HEK293 (cell line): Measurements from ENCODE around the gene PPM1L.

Experiments used
- CTCF ChIA-PET: fragments of 350-600 bp; formaldehyde crosslinking; extraction: SDS; loops from one replicate; lab custom pipeline; 2021; ENCODE audit warnings: antibody characterized with exemption; lab: Yijun Ruan, JAX
- POLR2A ChIA-PET: fragments of 300-600 bp; formaldehyde crosslinking; extraction: SDS; loops from one replicate; lab custom pipeline; 2020; ENCODE audit warnings: antibody characterized with exemption, inconsistent platforms; lab: Yijun Ruan, JAX
- H3K27ac ChIP-seq: fragments of 200-500 bp; sonication (Bioruptor generic); 2 replicates; pipeline ENCODE4 v1.5.1; 2014; ENCODE audit warnings: low read depth, low read length, control low read depth, inconsistent platforms; ENCODE audit errors: extremely low read depth
- H3K36me3 ChIP-seq, 2 experiments: fragments of 200-500 bp in 1 of 2; sonication (Bioruptor generic) in 1 of 2; 1 replicate in 1 of 2; 2 replicates in 1 of 2; pipeline ENCODE4 v1.5.1; 2014 to 2017; ENCODE audit warnings: inconsistent platforms in 2 of 2, low read length in 2 of 2; ENCODE audit not compliant: control insufficient read depth in 2 of 2, insufficient read depth in 1 of 2
- H3K4me1 ChIP-seq: fragments of 200-500 bp; sonication (Bioruptor generic); 2 replicates; pipeline ENCODE4 v1.5.1; 2014; ENCODE audit warnings: mild to moderate bottlenecking, low read length, inconsistent platforms; ENCODE audit not compliant: control insufficient read depth, insufficient read depth
- H3K4me3 ChIP-seq: 2 replicates; pipeline ENCODE4 v1.5.1; 2011; ENCODE audit warnings: low read depth, mild to moderate bottlenecking, control low read depth, low read length, moderate library complexity
- H3K9me3 ChIP-seq: fragments of 200-500 bp; sonication (Bioruptor generic); 2 replicates; pipeline ENCODE4 v1.5.1; 2014; ENCODE audit warnings: low read depth, low read length, inconsistent platforms; ENCODE audit not compliant: control insufficient read depth, insufficient read depth
- GLI2 ChIP-seq: fragments of 450-650 bp; formaldehyde crosslinking; IDR thresholded peaks from 2 replicates; pipeline ENCODE4; 2017; ENCODE audit warnings: missing biosample characterization, missing genetic modification characterization, low read depth, borderline replicate concordance
- HOXA7 ChIP-seq: sonication (generic); formaldehyde crosslinking; IDR thresholded peaks from 2 replicates; pipeline ENCODE4 v1.8.1; 2022; ENCODE audit warnings: missing genetic modification reagents, borderline replicate concordance
- REPIN1 ChIP-seq: fragments of 450-650 bp; formaldehyde crosslinking; IDR thresholded peaks from 2 replicates; pipeline ENCODE4 v1.5.1; 2017; ENCODE audit warnings: missing biosample characterization, missing genetic modification characterization, low read depth
- SALL2 ChIP-seq: fragments of 450-650 bp; formaldehyde crosslinking; IDR thresholded peaks from 2 replicates; pipeline ENCODE4 v1.5.0; 2017; ENCODE audit warnings: missing biosample characterization, mild to moderate bottlenecking, missing genetic modification characterization, borderline replicate concordance
- ZNF155 ChIP-seq: fragments of 450-650 bp; formaldehyde crosslinking; IDR thresholded peaks from 2 replicates; pipeline ENCODE4 v1.5.1; 2016; ENCODE audit warnings: missing biosample characterization, missing genetic modification characterization
- ZNF24 ChIP-seq: fragments of 450-650 bp; formaldehyde crosslinking; IDR thresholded peaks from 2 replicates; pipeline ENCODE4 v1.5.1; 2016; ENCODE audit warnings: missing biosample characterization, missing genetic modification characterization
- ZNF404 ChIP-seq: fragments of 450-650 bp; formaldehyde crosslinking; IDR thresholded peaks from 2 replicates; pipeline ENCODE4 v1.5.1; 2017; ENCODE audit warnings: missing biosample characterization, missing genetic modification characterization
- ZNF510 ChIP-seq: fragments of 450-650 bp; formaldehyde crosslinking; IDR thresholded peaks from 2 replicates; pipeline ENCODE4 v1.5.1; 2018; ENCODE audit warnings: mild to moderate bottlenecking, missing genetic modification characterization, missing biosample characterization; ENCODE audit not compliant: insufficient replicate concordance
- ZNF585B ChIP-seq: fragments of 450-650 bp; formaldehyde crosslinking; IDR thresholded peaks from 2 replicates; pipeline ENCODE4 v1.5.1; 2016; ENCODE audit warnings: missing biosample characterization, missing genetic modification characterization
- ZNF747 ChIP-seq: fragments of 450-650 bp; formaldehyde crosslinking; IDR thresholded peaks from 2 replicates; pipeline ENCODE4 v1.5.1; 2016; ENCODE audit warnings: missing biosample characterization, missing genetic modification characterization
- ZSCAN16 ChIP-seq: fragments of 450-650 bp; formaldehyde crosslinking; IDR thresholded peaks from 2 replicates; pipeline ENCODE4 v1.5.1; 2016; ENCODE audit warnings: missing biosample characterization, missing genetic modification characterization
- TF ChIP-seq, protein P1 (sequence below): fragments of 450-650 bp; formaldehyde crosslinking; IDR thresholded peaks from 2 replicates; pipeline ENCODE4 v1.5.1; 2016; ENCODE audit warnings: missing biosample characterization, missing genetic modification characterization
- TF ChIP-seq, protein P2 (sequence below): fragments of 450-650 bp; formaldehyde crosslinking; IDR thresholded peaks from 2 replicates; pipeline ENCODE4 v1.5.1; 2016; ENCODE audit warnings: missing biosample characterization, missing genetic modification characterization
- TF ChIP-seq, protein P3 (sequence below): fragments of 450-650 bp; formaldehyde crosslinking; IDR thresholded peaks from 2 replicates; pipeline ENCODE4 v1.5.1; 2016; ENCODE audit warnings: missing biosample characterization, missing genetic modification characterization
- TF ChIP-seq, protein P4 (sequence below): fragments of 450-650 bp; formaldehyde crosslinking; IDR thresholded peaks from 2 replicates; pipeline ENCODE4 v1.5.1; 2016; ENCODE audit warnings: missing biosample characterization, missing genetic modification characterization
- TF ChIP-seq, protein P5 (sequence below): fragments of 450-650 bp; formaldehyde crosslinking; IDR thresholded peaks from 2 replicates; pipeline ENCODE4 v1.5.1; 2017; ENCODE audit warnings: missing biosample characterization, missing genetic modification characterization
- TF ChIP-seq, protein P6 (sequence below): fragments of 450-650 bp; formaldehyde crosslinking; IDR thresholded peaks from 2 replicates; pipeline ENCODE4 v1.5.1; 2016; ENCODE audit warnings: missing biosample characterization, missing genetic modification characterization
- TF ChIP-seq, protein P7 (sequence below): fragments of 450-650 bp; formaldehyde crosslinking; IDR thresholded peaks from 2 replicates; pipeline ENCODE4 v1.5.1; 2016; ENCODE audit warnings: missing biosample characterization, missing genetic modification characterization

The PPM1L gene

DNA sequence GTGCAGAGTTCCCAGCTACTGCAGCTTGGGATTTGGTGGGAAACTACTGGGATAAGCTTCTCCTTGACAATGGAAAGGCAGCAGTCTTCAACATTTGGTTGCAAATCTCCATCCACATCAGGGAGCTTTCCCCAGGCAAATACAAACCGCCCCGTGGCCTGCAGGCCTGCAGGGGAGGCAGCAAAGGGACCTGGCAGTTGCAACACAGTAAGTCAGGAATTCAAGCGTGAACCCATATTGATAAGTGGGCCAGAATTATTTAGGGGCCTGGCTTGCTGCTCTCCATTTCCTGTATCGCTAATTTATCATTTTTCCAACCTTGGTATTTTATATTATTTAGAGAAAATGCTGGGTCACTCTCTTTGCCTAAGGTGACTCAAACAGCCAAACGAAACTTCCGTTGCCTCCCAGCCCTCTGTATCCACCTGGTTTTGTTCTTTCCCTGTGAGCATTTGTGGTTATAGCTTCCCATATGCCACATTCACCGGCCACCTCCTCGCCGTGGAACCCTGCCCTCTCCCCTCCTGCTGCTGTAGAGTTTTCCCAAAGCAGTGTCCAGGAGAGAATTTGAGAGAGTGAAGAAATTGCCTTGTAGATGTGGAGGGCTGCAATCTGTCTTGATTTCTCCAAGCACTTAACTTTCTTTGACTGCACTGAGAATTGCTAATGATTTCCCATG is 314.4 kb downstream of the PPM1L start (continued):
- TF ChIP-seq, protein P1, sequence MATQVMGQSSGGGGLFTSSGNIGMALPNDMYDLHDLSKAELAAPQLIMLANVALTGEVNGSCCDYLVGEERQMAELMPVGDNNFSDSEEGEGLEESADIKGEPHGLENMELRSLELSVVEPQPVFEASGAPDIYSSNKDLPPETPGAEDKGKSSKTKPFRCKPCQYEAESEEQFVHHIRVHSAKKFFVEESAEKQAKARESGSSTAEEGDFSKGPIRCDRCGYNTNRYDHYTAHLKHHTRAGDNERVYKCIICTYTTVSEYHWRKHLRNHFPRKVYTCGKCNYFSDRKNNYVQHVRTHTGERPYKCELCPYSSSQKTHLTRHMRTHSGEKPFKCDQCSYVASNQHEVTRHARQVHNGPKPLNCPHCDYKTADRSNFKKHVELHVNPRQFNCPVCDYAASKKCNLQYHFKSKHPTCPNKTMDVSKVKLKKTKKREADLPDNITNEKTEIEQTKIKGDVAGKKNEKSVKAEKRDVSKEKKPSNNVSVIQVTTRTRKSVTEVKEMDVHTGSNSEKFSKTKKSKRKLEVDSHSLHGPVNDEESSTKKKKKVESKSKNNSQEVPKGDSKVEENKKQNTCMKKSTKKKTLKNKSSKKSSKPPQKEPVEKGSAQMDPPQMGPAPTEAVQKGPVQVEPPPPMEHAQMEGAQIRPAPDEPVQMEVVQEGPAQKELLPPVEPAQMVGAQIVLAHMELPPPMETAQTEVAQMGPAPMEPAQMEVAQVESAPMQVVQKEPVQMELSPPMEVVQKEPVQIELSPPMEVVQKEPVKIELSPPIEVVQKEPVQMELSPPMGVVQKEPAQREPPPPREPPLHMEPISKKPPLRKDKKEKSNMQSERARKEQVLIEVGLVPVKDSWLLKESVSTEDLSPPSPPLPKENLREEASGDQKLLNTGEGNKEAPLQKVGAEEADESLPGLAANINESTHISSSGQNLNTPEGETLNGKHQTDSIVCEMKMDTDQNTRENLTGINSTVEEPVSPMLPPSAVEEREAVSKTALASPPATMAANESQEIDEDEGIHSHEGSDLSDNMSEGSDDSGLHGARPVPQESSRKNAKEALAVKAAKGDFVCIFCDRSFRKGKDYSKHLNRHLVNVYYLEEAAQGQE (tag by site-specific recombination), result no peak
- TF ChIP-seq ZSCAN16 (tag by site-specific recombination) (no peak), ZNF404 (tag by site-specific recombination) (no peak), REPIN1 (no peak), HOXA7 (CRISPR knock-in tag) (no peak)
- TF ChIP-seq, all 188 proteins: peak for 0

DNA sequence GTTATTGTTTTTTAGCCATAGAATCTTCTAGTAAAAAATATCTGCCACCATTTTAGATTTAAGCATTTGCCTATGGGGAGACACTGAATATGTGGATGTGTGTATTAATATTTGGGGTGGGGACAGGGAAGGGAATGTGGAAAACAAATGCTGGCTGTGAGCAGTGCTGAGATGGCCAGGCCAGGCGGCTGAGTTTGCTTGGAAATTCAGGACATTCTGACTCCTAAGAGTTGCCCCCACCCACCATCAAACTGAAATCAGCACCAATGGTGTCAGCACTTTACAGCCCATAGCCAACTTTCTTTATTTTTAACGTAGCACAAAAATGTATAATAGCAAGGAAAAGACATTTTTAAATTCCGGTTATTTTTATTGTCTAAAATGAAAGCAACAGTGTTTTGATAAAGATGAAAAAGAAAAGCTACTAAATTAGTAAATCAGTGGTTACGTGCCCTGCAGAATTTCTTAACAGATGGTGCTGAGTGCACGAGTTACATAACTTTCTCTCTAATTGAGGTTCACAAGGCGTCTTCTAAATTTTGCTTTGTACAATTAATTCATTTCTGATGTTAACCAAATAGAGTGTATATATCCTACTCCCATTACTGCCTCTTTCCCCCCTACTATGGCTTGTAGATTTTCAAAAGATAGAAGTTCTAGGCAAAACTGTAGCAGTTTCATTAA is 315.1 kb downstream of the PPM1L start:
- H3K4me3 ChIP-seq, result no peak overlapping the region
- H3K4me1 ChIP-seq, result no peaks in the 10 kb centered on the region
- ChIA-PET CTCF (interaction anchor here (0.6 kb wide), 2 partner anchors 87 to 95 kb away, joined by 3 read pairs; no protein-coding TSS in a partner anchor), POLR2A (no interaction called here)
- no peaks in the 10 kb centered on the region for H3K9me3 ChIP-seq
- H3K36me3 ChIP-seq, result peaks cover 0 to 4% of the 10 kb centered on the region in 2 experiments; a peak in 1 of 3 replicates
- no peak overlapping the region for H3K27ac ChIP-seq
- TF ChIP-seq ZNF24 (tag by site-specific recombination) (no peak), ZNF585B (no peak), ZNF510 (tag by site-specific recombination) (no peak), GLI2 (tag by site-specific recombination) (no peak), SALL2 (tag by site-specific recombination) (no peak), ZNF155 (no peak), ZNF747 (no peak)
- TF ChIP-seq, protein P2, sequence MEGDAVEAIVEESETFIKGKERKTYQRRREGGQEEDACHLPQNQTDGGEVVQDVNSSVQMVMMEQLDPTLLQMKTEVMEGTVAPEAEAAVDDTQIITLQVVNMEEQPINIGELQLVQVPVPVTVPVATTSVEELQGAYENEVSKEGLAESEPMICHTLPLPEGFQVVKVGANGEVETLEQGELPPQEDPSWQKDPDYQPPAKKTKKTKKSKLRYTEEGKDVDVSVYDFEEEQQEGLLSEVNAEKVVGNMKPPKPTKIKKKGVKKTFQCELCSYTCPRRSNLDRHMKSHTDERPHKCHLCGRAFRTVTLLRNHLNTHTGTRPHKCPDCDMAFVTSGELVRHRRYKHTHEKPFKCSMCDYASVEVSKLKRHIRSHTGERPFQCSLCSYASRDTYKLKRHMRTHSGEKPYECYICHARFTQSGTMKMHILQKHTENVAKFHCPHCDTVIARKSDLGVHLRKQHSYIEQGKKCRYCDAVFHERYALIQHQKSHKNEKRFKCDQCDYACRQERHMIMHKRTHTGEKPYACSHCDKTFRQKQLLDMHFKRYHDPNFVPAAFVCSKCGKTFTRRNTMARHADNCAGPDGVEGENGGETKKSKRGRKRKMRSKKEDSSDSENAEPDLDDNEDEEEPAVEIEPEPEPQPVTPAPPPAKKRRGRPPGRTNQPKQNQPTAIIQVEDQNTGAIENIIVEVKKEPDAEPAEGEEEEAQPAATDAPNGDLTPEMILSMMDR (tag by site-specific recombination), result no peak
- TF ChIP-seq, protein P3, sequence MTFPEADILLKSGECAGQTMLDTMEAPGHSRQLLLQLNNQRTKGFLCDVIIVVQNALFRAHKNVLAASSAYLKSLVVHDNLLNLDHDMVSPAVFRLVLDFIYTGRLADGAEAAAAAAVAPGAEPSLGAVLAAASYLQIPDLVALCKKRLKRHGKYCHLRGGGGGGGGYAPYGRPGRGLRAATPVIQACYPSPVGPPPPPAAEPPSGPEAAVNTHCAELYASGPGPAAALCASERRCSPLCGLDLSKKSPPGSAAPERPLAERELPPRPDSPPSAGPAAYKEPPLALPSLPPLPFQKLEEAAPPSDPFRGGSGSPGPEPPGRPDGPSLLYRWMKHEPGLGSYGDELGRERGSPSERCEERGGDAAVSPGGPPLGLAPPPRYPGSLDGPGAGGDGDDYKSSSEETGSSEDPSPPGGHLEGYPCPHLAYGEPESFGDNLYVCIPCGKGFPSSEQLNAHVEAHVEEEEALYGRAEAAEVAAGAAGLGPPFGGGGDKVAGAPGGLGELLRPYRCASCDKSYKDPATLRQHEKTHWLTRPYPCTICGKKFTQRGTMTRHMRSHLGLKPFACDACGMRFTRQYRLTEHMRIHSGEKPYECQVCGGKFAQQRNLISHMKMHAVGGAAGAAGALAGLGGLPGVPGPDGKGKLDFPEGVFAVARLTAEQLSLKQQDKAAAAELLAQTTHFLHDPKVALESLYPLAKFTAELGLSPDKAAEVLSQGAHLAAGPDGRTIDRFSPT (tag by site-specific recombination), result no peak
- TF ChIP-seq, protein P4, sequence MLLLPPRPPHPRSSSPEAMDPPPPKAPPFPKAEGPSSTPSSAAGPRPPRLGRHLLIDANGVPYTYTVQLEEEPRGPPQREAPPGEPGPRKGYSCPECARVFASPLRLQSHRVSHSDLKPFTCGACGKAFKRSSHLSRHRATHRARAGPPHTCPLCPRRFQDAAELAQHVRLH (tag by site-specific recombination), result no peak
- TF ChIP-seq, protein P5, sequence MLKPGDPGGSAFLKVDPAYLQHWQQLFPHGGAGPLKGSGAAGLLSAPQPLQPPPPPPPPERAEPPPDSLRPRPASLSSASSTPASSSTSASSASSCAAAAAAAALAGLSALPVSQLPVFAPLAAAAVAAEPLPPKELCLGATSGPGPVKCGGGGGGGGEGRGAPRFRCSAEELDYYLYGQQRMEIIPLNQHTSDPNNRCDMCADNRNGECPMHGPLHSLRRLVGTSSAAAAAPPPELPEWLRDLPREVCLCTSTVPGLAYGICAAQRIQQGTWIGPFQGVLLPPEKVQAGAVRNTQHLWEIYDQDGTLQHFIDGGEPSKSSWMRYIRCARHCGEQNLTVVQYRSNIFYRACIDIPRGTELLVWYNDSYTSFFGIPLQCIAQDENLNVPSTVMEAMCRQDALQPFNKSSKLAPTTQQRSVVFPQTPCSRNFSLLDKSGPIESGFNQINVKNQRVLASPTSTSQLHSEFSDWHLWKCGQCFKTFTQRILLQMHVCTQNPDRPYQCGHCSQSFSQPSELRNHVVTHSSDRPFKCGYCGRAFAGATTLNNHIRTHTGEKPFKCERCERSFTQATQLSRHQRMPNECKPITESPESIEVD, result no peak
- TF ChIP-seq, protein P6, sequence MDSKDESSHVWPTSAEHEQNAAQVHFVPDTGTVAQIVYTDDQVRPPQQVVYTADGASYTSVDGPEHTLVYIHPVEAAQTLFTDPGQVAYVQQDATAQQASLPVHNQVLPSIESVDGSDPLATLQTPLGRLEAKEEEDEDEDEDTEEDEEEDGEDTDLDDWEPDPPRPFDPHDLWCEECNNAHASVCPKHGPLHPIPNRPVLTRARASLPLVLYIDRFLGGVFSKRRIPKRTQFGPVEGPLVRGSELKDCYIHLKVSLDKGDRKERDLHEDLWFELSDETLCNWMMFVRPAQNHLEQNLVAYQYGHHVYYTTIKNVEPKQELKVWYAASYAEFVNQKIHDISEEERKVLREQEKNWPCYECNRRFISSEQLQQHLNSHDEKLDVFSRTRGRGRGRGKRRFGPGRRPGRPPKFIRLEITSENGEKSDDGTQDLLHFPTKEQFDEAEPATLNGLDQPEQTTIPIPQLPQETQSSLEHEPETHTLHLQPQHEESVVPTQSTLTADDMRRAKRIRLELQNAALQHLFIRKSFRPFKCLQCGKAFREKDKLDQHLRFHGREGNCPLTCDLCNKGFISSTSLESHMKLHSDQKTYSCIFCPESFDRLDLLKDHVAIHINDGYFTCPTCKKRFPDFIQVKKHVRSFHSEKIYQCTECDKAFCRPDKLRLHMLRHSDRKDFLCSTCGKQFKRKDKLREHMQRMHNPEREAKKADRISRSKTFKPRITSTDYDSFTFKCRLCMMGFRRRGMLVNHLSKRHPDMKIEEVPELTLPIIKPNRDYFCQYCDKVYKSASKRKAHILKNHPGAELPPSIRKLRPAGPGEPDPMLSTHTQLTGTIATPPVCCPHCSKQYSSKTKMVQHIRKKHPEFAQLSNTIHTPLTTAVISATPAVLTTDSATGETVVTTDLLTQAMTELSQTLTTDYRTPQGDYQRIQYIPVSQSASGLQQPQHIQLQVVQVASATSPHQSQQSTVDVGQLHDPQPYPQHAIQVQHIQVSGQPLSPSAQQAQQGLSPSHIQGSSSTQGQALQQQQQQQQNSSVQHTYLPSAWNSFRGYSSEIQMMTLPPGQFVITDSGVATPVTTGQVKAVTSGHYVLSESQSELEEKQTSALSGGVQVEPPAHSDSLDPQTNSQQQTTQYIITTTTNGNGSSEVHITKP (tag by site-specific recombination), result no peak
- TF ChIP-seq, protein P7, sequence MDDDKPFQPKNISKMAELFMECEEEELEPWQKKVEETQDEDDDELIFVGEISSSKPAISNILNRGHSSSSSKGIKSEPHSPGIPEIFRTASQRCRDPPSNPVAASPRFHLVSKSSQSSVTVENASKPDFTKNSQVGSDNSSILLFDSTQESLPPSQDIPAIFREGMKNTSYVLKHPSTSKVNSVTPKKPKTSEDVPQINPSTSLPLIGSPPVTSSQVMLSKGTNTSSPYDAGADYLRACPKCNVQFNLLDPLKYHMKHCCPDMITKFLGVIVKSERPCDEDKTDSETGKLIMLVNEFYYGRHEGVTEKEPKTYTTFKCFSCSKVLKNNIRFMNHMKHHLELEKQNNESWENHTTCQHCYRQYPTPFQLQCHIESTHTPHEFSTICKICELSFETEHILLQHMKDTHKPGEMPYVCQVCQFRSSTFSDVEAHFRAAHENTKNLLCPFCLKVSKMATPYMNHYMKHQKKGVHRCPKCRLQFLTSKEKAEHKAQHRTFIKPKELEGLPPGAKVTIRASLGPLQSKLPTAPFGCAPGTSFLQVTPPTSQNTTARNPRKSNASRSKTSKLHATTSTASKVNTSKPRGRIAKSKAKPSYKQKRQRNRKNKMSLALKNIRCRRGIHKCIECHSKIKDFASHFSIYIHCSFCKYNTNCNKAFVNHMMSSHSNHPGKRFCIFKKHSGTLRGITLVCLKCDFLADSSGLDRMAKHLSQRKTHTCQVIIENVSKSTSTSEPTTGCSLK (tag by site-specific recombination), result no peak
